Activated CD4-positive, alpha-beta T cell treated with anti-CD3 and anti-CD28 coated beads, Interleukin-2, amount 50 U/mL, for 4 hours (primary cell): ENCODE results near the gene CD2.
A peak's percentile ranks its signal among the peaks of the same experiment; 100 is the strongest.

ENCODE experiments used
- DNase-seq, 2 experiments: peaks; one replicate each; pipeline ENCODE4 v3.0.0-alpha.2; 2020

Gene CD2

GRCh38 chr1:116754198-116754977 lies at the start of gene CD2:
Gene CD2 (plus strand): TSS chr1:116754430. CDS start chr1:116754493, 63 bp downstream.
- DNase-seq: peak; percentile 53 to 60

- no peak for DNase-seq
Measured at GRCh38 chr1:116706123-116706522, 48.1 kb upstream of the CD2 start.

GRCh38 chr1:116706841-116707240 lies 47.4 kb upstream of the CD2 start:
- DNase-seq: no peak

- DNase-seq: no peak
Measured at GRCh38 chr1:116708255-116708900, 45.9 kb upstream of the CD2 start.

GRCh38 chr1:116709666-116710167 lies 44.5 kb upstream of the CD2 start:
- no peak for DNase-seq

GRCh38 chr1:116710420-116711262 lies 43.6 kb upstream of the CD2 start:
- no peak for DNase-seq

- DNase-seq: peak; percentile 7 to 8
Measured at GRCh38 chr1:116711263-116711840, 42.9 kb upstream of the CD2 start.

- no peak for DNase-seq
Measured at GRCh38 chr1:116712510-116712909, 41.7 kb upstream of the CD2 start.

GRCh38 chr1:116713474-116713873 lies 40.8 kb upstream of the CD2 start:
- no peak for DNase-seq

GRCh38 chr1:116716391-116716790 lies 37.8 kb upstream of the CD2 start:
- no peak for DNase-seq

GRCh38 chr1:116717318-116717717 lies 36.9 kb upstream of the CD2 start:
- no peak for DNase-seq

- DNase-seq: no peak
Measured at GRCh38 chr1:116720364-116721038, 33.7 kb upstream of the CD2 start.

GRCh38 chr1:116721039-116721405 lies 33.2 kb upstream of the CD2 start:
- no peak for DNase-seq

- no peak for DNase-seq
Measured at GRCh38 chr1:116721451-116722007, 32.7 kb upstream of the CD2 start.

- no peak for DNase-seq
Measured at GRCh38 chr1:116722016-116722838, 32.0 kb upstream of the CD2 start.

GRCh38 chr1:116724765-116725375 lies 29.4 kb upstream of the CD2 start:
- peak; percentile 83 to 84 for DNase-seq

- DNase-seq: no peak
Measured at GRCh38 chr1:116725798-116726197, 28.4 kb upstream of the CD2 start.

GRCh38 chr1:116726872-116727820 lies 27.1 kb upstream of the CD2 start:
- DNase-seq: no peak

GRCh38 chr1:116731439-116731838 lies 22.8 kb upstream of the CD2 start:
- DNase-seq: no peak
